ENCODE data around the gene PIWIL1. TPM values are rescaled to one million over a fixed set of nuclear protein-coding genes. Genes with fewer than 3 reads are reported as not detected.

Gene PIWIL1
- total RNA-seq, 2 experiments from 2014 or later, result not detected

DNA sequence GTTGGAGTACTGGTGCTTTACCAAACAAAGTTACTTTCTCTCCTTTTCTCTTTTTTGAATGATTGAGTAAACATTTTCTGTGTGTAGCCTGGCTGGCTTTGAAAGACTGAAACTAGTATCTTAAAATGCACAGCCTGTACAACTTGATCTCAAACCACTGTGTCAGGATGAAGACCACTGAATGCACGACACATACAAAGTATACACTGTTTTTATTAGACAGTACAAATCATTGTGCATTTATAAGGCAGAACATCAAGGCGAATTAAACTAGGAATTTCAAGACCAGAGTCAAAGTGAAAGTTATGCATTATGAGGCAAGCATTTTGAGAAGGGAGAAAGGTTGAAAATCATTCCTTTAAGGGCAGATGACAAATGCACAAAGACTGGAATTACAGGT, 59.0 kb downstream of the PIWIL1 start:
- H3K36me3 Mint-ChIP-seq (ENCODE audit: low read depth), result no peaks in the 10 kb centered on the region
- Histone ChIP-seq H3K27ac (ENCODE audit: low read depth in 1 of 2, low read length in 2 of 2) (no peak overlapping the region), H3K27me3 (ENCODE audit: control insufficient read depth in 1 of 2, insufficient read depth in 2 of 2, low read length in 2 of 2) (peaks cover 0 to under 1% of the 10 kb centered on the region in 2 experiments), H3K9me3 (ENCODE audit: control insufficient read depth in 1 of 2, insufficient read depth in 1 of 2, low read length in 2 of 2) (peaks cover 0 to 4% of the 10 kb centered on the region in 2 experiments), H3K36me3 (ENCODE audit: insufficient read depth, low read length) (no peaks in the 10 kb centered on the region), H3K4me3 (ENCODE audit: low read length) (no peak overlapping the region), H3K4me1 (ENCODE audit: insufficient read depth, low read length) (no peaks in the 10 kb centered on the region)
- H3K9me3 Mint-ChIP-seq, result no peaks in the 10 kb centered on the region
- ATAC-seq (ENCODE audit: poor library complexity), result no peak
- no peak overlapping the region for H3K4me3 Mint-ChIP-seq
- no peaks in the 10 kb centered on the region for H3K4me1 Mint-ChIP-seq (ENCODE audit: low read depth)
- TF ChIP-seq, protein P1, sequence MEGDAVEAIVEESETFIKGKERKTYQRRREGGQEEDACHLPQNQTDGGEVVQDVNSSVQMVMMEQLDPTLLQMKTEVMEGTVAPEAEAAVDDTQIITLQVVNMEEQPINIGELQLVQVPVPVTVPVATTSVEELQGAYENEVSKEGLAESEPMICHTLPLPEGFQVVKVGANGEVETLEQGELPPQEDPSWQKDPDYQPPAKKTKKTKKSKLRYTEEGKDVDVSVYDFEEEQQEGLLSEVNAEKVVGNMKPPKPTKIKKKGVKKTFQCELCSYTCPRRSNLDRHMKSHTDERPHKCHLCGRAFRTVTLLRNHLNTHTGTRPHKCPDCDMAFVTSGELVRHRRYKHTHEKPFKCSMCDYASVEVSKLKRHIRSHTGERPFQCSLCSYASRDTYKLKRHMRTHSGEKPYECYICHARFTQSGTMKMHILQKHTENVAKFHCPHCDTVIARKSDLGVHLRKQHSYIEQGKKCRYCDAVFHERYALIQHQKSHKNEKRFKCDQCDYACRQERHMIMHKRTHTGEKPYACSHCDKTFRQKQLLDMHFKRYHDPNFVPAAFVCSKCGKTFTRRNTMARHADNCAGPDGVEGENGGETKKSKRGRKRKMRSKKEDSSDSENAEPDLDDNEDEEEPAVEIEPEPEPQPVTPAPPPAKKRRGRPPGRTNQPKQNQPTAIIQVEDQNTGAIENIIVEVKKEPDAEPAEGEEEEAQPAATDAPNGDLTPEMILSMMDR (IDR thresholded peaks at IDR 0.05), result no peak
- H3K27ac Mint-ChIP-seq, result no peak overlapping the region
- CTCF ChIA-PET, result no interaction called here
- H3K27me3 Mint-ChIP-seq, result peaks cover 36% of the 10 kb centered on the region
- DNase-seq, result no peak
- intact Hi-C loops (cut with DNase I, micrococcal nuclease), result no loop called here
- POLR2A ChIA-PET, result no interaction called here

DNA sequence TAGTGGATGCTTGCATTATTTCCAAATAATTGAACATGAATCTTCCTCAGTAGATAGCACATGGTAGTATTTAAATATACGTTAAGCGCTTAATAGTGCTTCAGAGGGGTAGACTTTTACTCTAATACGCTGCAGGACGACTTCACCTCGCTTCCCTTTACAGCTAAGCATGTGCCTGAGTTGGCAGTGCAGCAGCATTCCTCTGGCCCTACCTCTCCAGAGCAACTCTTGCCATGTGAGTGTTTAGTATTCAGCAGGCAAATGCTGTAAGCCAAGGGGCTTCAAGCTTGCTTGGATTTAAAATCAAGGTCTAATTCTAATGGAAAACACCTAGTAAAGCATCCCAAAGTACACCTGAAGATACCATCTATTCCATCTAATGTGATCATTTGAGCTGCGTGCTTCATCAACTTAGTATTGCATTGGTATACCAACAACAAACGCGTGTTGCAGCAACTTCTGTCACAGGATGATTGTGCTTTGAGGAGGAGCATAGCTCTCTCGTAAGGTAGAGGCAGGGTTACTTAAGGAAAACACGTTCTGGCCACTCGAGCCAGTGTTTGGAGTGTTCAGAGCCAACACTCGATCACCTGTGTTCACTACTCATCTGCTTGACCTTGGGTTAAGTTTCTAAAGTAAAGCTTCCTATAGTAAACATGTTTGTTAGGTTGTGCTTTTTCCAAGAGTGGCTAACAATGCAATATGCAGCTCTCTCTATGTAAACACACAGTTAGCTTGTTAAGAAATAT, 60.6 kb downstream of the PIWIL1 start:
- ATAC-seq (ENCODE audit: poor library complexity) (no peak), DNase-seq (no peak)
- ChIA-PET CTCF (no interaction called here), POLR2A (no interaction called here)
- H3K4me3 Mint-ChIP-seq, result no peak overlapping the region
- no peak overlapping the region for H3K27ac Mint-ChIP-seq
- Histone ChIP-seq H3K9me3 (ENCODE audit: control insufficient read depth in 1 of 2, insufficient read depth in 1 of 2, low read length in 2 of 2) (peaks cover 0 to 6% of the 10 kb centered on the region in 2 experiments), H3K4me1 (ENCODE audit: insufficient read depth, low read length) (no peaks in the 10 kb centered on the region), H3K4me3 (ENCODE audit: low read length) (no peak overlapping the region), H3K36me3 (ENCODE audit: insufficient read depth, low read length) (no peaks in the 10 kb centered on the region), H3K27me3 (ENCODE audit: control insufficient read depth in 1 of 2, insufficient read depth in 2 of 2, low read length in 2 of 2) (peaks cover 0 to 3% of the 10 kb centered on the region in 2 experiments), H3K27ac (ENCODE audit: low read depth in 1 of 2, low read length in 2 of 2) (no peak overlapping the region)
- H3K4me1 Mint-ChIP-seq (ENCODE audit: low read depth), result no peaks in the 10 kb centered on the region
- peaks cover 40% of the 10 kb centered on the region for H3K27me3 Mint-ChIP-seq
- H3K9me3 Mint-ChIP-seq, result no peaks in the 10 kb centered on the region
- no peaks in the 10 kb centered on the region for H3K36me3 Mint-ChIP-seq (ENCODE audit: low read depth)
- intact Hi-C loops (cut with DNase I, micrococcal nuclease), result no loop called here
- TF ChIP-seq, protein P1 (IDR thresholded peaks at IDR 0.05), result no peak

- Mint-ChIP-seq H3K27ac (no peak overlapping the region), H3K4me1 (ENCODE audit: low read depth) (no peaks in the 10 kb centered on the region), H3K27me3 (peaks cover 26% of the 10 kb centered on the region), H3K9me3 (no peaks in the 10 kb centered on the region), H3K4me3 (no peak overlapping the region), H3K36me3 (ENCODE audit: low read depth) (no peaks in the 10 kb centered on the region)
- no peak overlapping the region for H3K4me3 ChIP-seq (ENCODE audit: low read length)
- TF ChIP-seq, protein P1 (IDR thresholded peaks at IDR 0.05), result no peak
- H3K27me3 ChIP-seq (ENCODE audit: control insufficient read depth in 1 of 2, insufficient read depth in 2 of 2, low read length in 2 of 2), result peaks cover 0 to 3% of the 10 kb centered on the region in 2 experiments
- intact Hi-C loops (cut with DNase I, micrococcal nuclease), result no loop called here
- no peak for DNase-seq
- H3K36me3 ChIP-seq (ENCODE audit: insufficient read depth, low read length), result no peaks in the 10 kb centered on the region
- H3K9me3 ChIP-seq (ENCODE audit: control insufficient read depth in 1 of 2, insufficient read depth in 1 of 2, low read length in 2 of 2), result peaks cover 0 to 3% of the 10 kb centered on the region in 2 experiments
- H3K4me1 ChIP-seq (ENCODE audit: insufficient read depth, low read length), result no peaks in the 10 kb centered on the region
- POLR2A ChIA-PET, result no interaction called here
- CTCF ChIA-PET, result no interaction called here
- no peak overlapping the region for H3K27ac ChIP-seq (ENCODE audit: low read depth in 1 of 2, low read length in 2 of 2)
- ATAC-seq (ENCODE audit: poor library complexity), result no peak
Observed at GRCh38 chr12:130401703-130402102, 64.0 kb downstream of the PIWIL1 start.
